T-helper 1 cell (primary cell): ENCODE data around the gene TPRA1.
A peak's percentile ranks its signal among the peaks of the same experiment; 100 is the strongest.

Experiments used
- DNase-seq, 5 donors: peaks; one replicate each; pipeline ENCODE4 v3.0.0-alpha.2; 2012 to 2020
- total RNA-seq, 4 donors: gene quantifications; one replicate each; lab custom pipeline; 2026; lab: John Stamatoyannopoulos, UW

Gene TPRA1
- 13.5 to 21.1 (median 14.8) reads per million in 4 donors for total RNA-seq

DNA sequence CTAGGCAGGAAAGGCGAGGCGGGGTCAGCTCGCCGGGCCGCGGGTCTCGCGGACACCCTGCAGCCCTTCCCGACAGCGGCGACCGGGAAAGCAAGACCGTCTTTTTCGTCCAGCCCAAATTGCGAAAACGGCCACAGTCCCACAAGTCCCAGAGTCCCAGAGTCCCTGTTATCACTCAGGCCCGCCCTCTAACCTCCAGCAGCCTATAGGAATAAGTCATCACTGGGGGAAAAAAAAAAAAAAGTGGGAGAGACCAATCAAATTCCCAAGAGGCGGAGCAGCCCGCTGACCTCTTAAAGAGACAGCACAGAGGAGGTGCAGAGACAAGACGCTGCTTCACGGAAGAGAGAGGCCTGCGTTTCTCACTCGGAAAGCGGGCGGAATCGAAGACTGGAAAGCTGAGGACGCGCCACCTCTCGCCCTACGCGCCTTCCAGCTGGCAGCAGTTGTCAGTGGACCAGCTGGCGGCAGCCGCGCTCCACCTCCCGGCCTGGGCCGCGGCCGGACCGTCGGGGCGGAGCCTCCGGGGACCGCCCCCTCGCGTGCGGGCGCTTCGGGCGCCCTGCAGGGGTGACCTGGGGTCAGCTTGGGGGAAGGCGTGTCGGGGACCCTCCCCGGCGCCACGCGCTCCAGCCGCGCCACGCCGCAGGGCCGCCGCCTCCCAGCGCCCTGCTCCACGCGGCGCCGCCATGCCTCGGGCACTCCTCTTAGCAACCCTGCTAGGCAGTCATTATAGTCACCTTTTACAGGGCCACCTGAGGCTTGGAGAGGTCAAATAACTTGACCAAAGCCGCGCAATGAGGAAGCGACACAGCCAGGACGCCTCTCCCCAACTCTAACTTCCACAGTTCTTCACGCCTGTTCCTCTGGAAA is at the start of gene TPRA1:
TSS of gene TPRA1 (minus strand) at position 141 of the 873 bp plus-strand sequence. CDS start 10,587 bp downstream, outside the sequence.
- peak; percentile 59 to 92 (median 67) for DNase-seq

DNA sequence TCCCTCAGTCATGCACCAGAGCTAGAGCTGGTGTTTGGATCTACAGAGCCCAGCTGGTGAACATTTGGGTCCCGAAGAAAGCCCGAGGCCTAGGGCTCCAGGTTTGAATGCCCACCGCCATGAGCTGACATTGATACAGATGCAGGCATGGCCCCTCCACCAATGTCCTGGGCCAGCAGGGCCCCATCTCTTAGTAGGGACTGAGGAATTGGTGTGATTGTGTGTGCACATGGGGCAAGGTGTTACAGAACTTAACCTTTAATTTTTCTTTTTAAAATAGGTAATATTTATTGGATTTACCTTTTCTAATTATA is 49.5 kb upstream of the TPRA1 start:
- DNase-seq = no peak

DNA sequence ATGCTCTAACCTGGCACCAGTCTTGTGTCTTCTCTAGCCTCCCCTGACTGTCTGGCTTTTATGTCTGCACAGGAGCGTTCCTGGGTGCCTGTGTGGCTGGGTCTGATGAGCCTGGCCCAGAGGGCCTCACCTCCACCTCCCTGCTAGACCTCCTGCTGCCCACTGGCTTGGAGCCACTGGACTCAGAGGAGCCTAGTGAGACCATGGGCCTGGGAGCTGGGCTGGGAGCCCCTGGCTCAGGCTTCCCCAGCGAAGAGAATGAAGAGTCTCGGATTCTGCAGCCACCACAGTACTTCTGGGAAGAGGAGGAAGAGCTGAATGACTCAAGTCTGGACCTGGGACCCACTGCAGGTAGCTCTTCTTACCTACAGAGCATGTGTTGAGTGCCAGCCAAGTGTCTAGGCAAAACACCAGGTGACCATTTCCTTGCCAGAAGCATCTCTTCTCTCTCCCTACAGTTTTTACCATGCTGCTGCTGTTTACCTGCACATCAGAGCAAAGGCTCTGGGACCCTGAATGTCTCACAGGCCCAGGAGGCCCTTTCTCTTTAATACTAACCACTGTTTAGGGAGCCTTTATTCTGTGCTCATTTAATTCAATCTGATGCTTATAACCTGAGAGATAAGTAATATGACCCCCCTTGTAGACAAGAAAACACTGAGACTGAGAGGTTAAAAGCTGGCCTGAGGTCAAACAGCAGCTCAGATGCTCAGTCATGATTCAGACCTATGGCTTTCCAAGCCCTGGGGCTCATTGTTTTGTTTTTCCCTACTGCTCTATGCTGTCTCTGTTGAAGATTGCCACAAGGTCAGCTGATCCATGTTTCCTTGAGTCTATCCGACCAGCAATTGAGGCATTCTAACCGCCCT is 48.9 kb upstream of the TPRA1 start:
- DNase-seq = no peak

DNA sequence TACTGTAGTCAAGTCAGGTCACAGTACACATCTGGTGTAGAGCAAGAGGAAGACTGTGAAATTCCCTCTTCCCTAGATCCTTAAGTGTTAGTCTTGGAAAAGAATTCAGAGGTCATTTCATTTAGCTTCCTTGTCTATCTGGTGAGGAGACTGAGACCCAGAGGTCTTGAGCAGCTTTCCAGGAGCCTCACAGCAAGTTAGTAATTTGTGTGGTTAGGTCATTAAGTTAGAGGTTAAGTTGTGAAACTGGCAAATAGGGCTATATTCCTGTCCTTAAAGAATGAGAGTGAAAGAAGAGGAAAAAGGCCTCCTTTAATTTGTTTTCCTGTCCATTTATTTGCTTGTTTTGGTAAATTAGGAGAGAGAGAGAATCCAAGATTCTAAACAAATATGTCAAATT is 47.4 kb upstream of the TPRA1 start:
- DNase-seq = no peak

DNA sequence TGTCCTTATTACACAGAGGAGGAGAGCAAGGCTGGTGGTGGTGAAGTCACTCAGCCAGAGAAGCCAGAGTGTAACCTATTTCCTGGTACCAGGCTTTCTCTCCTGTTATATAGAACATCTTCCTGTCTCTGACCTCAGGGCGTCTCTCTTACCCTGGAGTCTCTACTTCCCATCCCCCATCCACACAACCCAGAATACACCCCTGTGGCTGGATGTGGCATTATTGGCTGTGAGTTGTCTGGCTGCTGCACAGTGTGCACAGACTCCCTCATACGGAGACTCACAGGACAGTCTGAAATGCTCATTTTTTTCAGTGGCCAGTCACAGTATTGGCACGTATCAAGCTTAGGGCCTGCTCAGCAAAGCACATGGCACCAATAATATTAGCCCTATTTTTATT is 47.0 kb upstream of the TPRA1 start:
- peak in 1 of 5 donors; percentile 79 for DNase-seq

DNA sequence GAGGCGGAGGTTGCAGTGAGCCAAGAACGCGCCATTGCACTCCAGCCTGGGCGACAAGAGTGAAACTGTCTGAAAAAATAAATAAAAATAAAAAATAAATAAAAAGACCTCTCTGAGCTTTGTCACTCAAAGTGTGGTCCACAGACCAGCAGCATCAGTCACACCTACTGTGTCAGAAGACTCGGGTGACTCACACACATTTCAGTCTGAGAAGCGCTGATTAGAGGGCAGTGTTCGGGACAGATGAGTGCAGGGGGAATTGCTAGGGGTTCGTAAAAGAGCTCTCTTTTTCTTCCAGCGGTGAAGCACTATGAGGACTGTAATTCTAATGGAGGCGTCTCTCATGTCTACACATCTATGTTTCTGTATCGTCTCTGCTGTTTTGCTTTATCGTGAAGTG is 44.1 kb upstream of the TPRA1 start:
- DNase-seq = no peak

DNA sequence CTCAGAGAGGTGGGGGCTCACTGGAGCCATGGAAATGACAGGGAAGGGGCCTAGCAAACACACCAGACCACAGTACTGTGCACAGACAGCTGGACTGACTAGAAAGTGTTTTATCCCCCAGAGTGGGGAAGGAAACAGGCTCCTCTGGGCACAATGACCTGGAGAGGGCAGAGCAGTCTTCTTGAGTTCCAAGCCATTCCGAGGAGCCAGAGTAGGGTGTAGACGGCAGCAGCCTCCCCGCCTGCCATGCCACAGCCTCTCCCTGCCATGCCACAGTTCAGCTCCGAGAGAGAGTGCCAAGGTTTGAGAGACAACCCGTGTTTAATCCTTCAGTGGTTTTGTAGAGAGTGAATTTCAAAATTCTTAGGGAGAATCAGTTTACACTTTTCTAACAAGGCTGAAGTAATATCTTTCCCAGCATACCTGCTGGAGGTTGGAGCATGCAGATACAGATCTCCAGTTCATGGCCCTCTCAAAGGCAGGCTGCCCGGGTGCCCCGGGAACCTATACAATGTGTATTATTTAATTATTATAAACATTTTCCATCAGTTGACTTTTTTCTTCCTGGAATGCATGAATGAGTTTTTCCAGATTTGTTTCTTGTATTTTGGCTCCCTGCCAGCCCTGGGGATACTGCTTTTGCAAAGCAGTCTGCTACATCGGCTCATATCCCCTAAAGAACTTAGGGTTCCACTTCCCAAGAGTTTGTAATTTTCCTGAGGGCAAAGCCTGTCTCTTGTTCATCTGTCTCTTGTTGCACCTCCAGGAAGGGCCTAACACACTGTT is 41.7 kb upstream of the TPRA1 start:
- no peak for DNase-seq

DNA sequence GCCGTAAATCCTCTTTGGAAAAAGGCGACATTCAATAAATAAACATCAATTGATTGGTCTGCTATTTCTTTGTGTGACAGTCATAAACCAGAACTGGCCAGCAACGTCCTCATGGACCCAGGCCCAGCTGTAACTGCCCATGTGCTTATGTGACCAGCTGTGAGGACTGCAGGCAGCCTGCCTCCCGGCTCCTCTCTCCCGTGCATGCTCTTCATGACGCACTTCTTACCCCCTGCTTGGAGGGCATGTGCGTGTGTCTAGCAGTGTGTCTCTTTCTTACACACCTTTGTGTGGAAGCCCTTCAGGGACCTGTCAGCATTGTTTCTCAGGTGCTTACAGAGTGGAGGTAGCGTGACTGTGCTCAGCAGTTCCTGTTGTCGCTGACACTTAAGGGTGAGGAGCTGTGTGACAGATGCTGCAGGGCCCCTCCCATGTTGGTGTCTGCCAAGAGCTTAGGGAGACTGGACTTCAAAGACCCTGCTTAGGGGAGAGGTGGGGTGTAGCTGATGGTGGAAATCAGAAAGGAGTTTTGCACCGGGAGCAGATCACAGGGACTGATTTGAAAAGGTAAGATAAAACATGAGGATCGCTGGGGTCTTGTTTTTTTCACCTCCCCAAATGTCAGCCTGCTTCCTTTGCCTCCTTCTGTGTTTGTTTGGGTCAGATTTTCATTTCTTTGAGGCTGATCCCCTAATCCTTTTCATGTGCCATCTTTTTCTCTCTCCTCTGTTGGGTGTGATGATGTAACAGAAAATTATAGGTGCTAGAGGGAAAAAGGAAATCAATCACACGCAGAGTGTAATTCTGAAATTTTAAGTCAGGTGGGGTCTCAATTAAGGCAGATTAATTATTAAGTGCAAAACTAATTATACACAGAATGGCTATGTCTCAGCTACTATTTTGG is 40.5 kb upstream of the TPRA1 start:
- DNase-seq = no peak

DNA sequence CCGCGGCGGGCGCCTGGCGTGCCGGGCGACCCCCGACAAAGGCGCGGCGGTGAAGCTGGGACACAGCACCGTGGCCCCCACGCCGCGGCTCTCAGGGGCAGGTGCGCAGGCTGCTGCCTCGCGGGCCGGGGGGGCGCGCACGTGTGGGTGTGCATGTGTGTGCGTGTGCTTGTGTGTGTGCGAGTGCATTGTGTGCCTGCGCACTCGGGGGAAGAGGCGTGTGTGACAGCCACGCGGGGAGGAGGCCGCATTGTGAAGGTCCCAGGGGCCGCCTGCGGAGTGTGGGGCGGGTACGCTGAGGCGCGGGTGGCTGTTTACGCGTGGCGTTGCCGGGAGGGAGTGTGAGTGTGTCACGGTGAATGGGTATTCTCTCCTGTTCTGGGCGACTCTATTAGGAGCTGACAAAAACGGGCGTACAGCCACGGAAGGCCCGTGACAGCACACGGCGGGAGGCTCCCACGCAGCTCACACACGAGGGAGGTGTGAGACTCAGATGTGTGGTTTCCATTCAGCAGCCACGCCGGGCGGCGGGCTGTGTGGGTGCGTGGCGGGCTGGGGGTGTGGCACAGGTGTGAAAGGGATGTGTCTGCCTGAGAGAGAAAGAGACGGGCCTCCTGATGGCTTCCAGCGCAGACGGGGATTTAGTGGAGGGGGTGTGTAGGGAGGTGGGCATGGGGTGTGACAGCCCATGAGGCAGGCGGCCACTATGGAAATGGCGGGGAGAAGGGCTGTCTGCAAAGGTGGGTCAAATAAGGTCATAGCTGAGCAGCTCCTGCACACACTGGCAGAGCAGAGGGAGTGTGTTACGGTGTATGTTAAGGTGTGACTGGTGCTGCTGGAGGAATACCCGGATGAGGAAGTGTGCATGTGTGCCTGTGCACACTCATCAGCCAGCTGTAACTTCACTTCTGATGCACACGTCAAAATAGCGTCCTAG is 39.2 kb upstream of the TPRA1 start:
- DNase-seq = peak in 2 of 5 donors; percentile 22 to 23

DNA sequence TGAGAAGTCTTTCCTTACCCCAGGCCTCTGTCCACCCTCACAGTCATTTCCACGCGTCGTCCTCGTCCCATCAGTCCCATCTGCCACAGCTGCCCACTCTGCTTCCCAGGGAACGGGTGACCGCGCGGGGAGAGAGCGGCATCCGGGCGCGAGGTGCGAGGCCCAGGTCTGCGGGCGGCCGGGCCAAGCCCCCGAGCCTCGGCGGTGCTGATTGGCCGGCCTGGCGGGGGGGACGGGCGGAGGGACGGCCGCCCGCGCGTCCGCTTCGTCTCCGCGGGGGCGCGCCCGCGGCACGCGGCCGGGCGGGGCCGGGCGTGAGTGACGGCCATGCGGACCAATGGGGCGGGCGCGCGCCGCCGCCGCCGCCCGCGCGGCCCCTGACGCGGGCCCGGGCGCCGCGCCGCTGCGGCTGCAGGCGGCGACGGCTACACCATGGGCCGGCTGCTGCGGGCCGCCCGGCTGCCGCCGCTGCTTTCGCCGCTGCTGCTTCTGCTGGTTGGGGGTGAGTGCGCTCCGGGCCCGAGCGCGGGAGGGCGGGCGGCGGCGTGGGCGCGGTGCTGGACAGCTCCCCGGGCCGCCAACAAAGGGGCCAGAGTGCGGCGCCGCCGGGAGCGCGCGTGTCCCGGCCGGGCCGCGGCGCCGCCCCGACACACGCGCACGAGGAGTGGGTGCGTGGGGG is 38.4 kb upstream of the TPRA1 start, which contains the start of gene PODXL2:
TSS of gene PODXL2 (plus strand) at position 398 of the 679 bp plus-strand sequence. CDS start at position 433, 35 bp downstream.
- DNase-seq = peak in 1 of 5 donors; percentile 29

DNA sequence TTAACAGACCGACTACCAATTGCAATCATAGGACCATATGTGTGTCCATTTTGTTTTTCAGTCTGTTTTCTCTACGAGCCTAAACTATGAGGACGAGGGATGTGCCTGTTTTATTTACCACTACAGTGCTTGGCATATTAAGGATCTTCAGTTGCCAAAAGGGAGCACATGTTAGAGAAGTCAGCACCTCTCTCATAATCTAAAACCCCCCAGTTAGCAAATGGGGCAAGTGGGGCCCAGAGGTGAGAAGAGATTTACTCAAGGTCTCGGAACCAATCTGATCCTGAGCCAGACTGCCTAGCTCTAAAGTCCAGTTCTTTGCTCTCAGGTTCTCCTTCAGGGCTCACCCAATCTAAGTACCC is 37.9 kb upstream of the TPRA1 start:
- DNase-seq = no peak

DNA sequence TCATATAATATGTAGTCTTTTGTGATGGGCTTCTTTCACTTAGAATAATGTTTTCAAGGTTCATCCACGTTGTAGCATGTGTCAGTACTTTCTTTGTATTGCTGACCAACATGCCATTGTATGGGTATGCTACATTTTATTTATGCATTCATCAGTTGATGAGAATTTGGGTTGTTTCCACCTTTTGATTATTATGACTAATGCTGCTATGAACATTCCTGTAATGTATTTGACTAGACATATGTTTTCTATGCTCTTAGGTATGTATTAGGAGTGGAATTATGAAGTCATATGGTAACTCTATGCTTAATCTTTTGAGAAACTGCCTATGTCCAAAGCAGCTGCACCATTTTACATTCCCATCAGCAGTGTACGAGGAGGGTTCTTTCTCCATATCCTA is 35.3 kb upstream of the TPRA1 start:
- no peak for DNase-seq

DNA sequence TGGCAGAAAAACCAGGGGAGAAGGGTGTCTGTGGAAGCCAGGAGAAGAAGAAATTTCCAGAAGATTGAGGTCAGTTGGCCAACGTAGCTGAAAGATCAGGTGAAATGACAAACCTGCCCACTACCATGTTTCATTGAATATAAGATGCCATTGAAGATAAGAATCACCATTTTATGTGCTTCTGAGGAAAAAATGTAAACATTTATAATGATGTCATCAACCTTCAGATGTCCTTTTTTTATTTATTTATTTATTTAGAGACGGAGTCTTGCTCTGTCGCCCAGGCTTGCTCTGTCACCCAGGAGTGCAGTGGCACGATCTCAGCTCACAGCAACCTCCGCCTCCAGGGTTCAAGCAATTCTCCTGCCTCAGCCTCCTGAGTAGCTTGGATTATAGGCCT is 33.5 kb upstream of the TPRA1 start:
- DNase-seq = no peak

DNA sequence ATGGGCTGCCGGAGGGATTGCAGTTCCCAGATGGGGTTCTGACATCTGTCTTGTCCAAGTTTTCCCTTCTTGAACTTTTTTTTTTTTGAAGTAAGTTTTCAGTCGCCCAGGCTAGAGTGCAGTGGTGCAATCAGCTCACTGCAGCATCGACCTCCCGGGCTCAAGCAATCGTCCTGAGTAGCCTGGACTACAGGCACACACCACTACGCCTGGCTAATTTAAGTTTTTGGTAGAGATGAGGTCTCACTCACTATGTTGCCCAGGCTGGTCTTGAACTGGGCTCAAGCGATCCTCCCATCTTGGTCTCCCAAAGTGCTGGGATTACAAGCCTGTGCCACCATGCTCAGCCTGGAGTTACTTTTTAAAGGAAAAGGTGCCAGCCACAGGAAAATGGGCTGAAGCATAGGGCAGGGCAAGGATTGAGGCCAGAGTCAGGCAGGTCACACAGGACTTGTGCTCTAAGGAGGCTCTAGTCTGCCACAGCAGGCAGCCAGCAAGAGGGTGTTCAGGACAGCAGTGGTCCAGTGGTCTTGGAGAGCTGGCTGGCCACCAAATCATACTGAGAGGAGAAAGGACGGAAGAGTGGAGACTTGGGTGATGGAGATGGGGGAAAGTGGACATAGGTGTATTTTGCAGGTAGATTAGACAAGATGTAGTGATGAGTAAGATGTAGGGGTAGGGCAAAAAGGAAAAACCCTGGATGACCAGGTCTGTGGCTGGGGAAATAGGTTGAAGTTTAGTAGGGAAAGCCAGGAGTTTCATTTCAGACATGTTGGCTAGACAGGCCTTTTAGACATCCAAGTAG is 32.4 kb upstream of the TPRA1 start:
- DNase-seq = no peak

DNA sequence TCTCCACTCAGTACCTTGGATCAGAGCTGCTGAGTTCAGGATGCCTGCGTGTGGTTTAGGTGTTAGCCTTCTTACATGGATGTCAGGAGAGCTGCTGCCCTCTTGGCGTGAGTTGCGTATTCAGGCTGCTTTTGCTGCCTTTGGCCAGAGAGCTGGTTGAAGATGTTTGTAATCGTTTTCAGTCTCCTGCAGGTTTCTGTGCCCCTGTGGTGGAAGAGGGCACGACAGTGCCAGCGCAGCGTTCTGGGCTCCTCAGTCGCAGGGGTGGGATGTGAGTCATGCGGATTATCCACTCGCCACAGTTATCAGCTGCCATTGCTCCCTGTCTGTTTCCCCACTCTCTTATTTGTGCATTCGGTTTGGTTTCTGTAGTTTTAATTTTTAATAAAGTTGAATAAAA is 31.5 kb upstream of the TPRA1 start:
- no peak for DNase-seq

DNA sequence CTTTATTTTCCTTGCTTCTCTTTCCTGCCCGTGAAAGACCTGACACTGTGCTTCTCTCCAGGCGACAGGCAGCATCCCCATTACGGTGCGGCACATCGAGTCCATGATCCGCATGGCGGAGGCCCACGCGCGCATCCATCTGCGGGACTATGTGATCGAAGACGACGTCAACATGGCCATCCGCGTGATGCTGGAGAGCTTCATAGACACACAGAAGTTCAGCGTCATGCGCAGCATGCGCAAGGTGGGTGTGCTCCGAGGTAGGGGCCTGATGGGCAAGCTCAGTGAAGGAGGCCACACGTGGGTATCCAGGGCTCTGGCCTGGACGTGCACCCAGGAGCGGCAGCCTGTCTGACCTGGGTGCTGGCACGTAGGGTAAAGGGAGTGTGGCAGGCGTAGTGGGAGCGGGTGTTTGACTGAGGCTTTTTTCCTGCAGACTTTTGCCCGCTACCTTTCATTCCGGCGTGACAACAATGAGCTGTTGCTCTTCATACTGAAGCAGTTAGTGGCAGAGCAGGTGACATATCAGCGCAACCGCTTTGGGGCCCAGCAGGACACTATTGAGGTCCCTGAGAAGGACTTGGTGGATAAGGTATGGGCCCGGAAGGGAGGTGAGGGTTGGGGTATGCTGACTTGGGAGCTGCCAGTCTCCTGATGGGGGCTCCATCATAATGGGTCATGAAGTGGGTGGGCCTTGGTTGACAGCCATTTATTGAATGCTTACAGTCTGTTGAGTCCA is 30.3 kb upstream of the TPRA1 start:
- no peak for DNase-seq

DNA sequence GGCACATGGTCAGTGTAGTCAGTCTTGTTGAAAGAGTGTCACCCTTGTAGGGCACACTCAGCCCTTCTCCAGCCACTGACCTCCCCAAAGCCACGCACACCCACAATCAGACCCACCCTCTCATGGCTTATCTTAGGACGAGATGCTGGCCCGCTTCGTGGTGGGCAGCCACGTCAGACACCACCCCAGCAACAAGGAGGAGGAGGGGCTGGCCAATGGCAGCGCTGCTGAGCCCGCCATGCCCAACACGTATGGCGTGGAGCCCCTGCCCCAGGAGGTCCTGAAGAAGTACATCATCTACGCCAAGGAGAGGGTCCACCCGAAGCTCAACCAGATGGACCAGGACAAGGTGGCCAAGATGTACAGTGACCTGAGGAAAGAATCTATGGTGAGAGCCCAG is 28.4 kb upstream of the TPRA1 start:
- no peak for DNase-seq

DNA sequence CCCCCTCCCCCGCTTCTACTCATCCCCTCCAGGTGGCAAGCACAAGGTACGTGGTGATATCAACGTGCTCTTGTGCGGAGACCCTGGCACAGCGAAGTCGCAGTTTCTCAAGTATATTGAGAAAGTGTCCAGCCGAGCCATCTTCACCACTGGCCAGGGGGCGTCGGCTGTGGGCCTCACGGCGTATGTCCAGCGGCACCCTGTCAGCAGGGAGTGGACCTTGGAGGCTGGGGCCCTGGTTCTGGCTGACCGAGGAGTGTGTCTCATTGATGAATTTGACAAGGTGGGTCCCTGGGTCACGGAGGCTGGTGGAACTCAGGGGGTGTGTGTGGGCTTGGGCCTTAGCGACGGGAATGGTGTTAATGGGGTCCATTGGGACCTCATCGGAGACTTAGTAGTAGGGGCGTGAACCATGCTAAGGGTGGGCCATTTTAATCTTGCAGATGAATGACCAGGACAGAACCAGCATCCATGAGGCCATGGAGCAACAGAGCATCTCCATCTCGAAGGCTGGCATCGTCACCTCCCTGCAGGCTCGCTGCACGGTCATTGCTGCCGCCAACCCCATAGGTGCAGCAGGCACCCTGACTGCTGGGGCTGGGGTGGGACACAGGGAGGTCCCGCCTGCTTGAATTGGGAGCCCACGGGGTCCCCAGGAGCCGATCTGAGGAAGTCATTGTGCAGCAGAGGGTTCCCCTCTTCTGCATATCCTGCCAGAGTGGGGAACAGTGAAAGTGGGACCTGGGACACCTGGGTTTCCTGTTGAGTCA is 26.5 kb upstream of the TPRA1 start:
- DNase-seq = no peak
